A549 (cell line): ENCODE data around the gene PSMB10. TPM values are rescaled to one million over a fixed set of nuclear protein-coding genes. Genes with fewer than 3 reads are reported as not detected.
"Not testable (repeated sequence)": the region's sequence is repeated elsewhere in the genome, so short reads cannot be mapped to it uniquely, and the experiment has no call there.

Experiments
- ATAC-seq, 2 experiments: fragments of 200-7000 bp in 1 of 2; fragments of >200 bp in 1 of 2; cut with Nextera tagmentation in 1 of 2; cut with Tn5 transposase in 1 of 2; 3 replicates each; pipeline versions ENCODE4 v1.8.0 to v1.9.1; 2018 to 2020; ENCODE audit warnings: mild to moderate bottlenecking in 1 of 2, moderate library complexity in 1 of 2
- CTCF ChIA-PET: fragments of 300-600 bp; sonication (Branson Sonifier 250); formaldehyde crosslinking; extraction: SDS; loops from one replicate; lab custom pipeline; 2021; ENCODE audit warnings: antibody characterized with exemption, inconsistent platforms; lab: Yijun Ruan, JAX
- POLR2A ChIA-PET: fragments of 350-600 bp; formaldehyde crosslinking; extraction: SDS; loops from one replicate; lab custom pipeline; 2021; ENCODE audit warnings: antibody characterized with exemption, inconsistent platforms; lab: Yijun Ruan, JAX
- DNase-seq, 2 experiments: peaks; one replicate each; pipeline versions ENCODE4 v3.0.0 to v3.0.0-alpha.2; 2011 to 2016; ENCODE audit warnings: low read depth in 1 of 2, low spot score in 1 of 2
- FAIRE-seq: peaks from 2 replicates; lab custom pipeline; 2011; peaks lifted over from hg19 to GRCh38; lab: Jason Lieb, UNC
- H3K27ac ChIP-seq, 2 experiments: fragments of >200 bp; sonication (Bioruptor Twin); formaldehyde crosslinking; 3 replicates each; pipeline ENCODE4 v1.5.1; 2016 to 2017
- H3K4me1 ChIP-seq: fragments of >200 bp; sonication (Bioruptor Twin); formaldehyde crosslinking; 3 replicates; pipeline ENCODE4 v1.6.1; 2016
- H3K4me2 ChIP-seq: fragments of >200 bp; sonication (Bioruptor Twin); formaldehyde crosslinking; 3 replicates; pipeline ENCODE4 v1.6.1; 2016
- H3K4me3 ChIP-seq: fragments of >200 bp; sonication (Bioruptor Twin); formaldehyde crosslinking; 3 replicates; pipeline ENCODE4 v1.5.1; 2016
- H3K9me3 ChIP-seq: fragments of >200 bp; sonication (Bioruptor Twin); formaldehyde crosslinking; 3 replicates; pipeline ENCODE4 v1.6.1; 2016
- CBX8 ChIP-seq: fragments of 200-600 bp; sonication (generic); IDR thresholded peaks from 2 replicates; pipeline ENCODE4 v1.6.1; 2016
- CHD2 ChIP-seq: fragments of 150-350 bp; IDR thresholded peaks from 2 replicates; pipeline ENCODE4 v1.6.1; 2014; ENCODE audit warnings: low read length; ENCODE audit not compliant: partially characterized antibody
- GATA3 ChIP-seq: IDR thresholded peaks from 2 replicates; pipeline ENCODE4 v1.6.1; 2012; ENCODE audit warnings: borderline replicate concordance
- HOXB5 ChIP-seq: fragments of 250-450 bp; sonication (Bioruptor Pico); IDR thresholded peaks from 2 replicates; pipeline ENCODE4 v1.5.0; 2020; ENCODE audit warnings: mild to moderate bottlenecking, moderate library complexity
- JUNB ChIP-seq: fragments of >200 bp; sonication (Bioruptor Twin); formaldehyde crosslinking; IDR thresholded peaks from 2 replicates; pipeline ENCODE4 v1.6.1; 2016
- NFE2L2 ChIP-seq: fragments of 150-350 bp; conservative IDR thresholded peaks from 2 replicates; pipeline ENCODE4 v1.6.1; 2014; ENCODE audit warnings: low read length
- POLR2AphosphoS2 ChIP-seq: conservative IDR thresholded peaks from 2 replicates; pipeline ENCODE4 v1.6.1; 2012; ENCODE audit warnings: low read length, improper control_type of control experiment, inconsistent platforms
- RFX5 ChIP-seq: fragments of 450-650 bp; IDR thresholded peaks from 2 replicates; pipeline ENCODE4 v1.7.1; 2014; ENCODE audit warnings: antibody characterized with exemption, mild to moderate bottlenecking, moderate library complexity
- RNF2 ChIP-seq: fragments of 200-600 bp; sonication (generic); IDR thresholded peaks from 2 replicates; pipeline ENCODE4 v1.6.1; 2016; ENCODE audit warnings: low read depth, mild to moderate bottlenecking, antibody characterized with exemption, moderate library complexity, borderline replicate concordance
- TP53 ChIP-seq: fragments of 250-450 bp; sonication (Bioruptor Pico); IDR thresholded peaks from 2 replicates; pipeline ENCODE4 v1.5.0; 2021; ENCODE audit warnings: mild to moderate bottlenecking, moderate library complexity
- ZFP36 ChIP-seq: fragments of 450-650 bp; IDR thresholded peaks from 2 replicates; pipeline ENCODE4 v1.6.1; 2014; ENCODE audit warnings: borderline replicate concordance; ENCODE audit not compliant: partially characterized antibody
- ZSCAN20 ChIP-seq: fragments of 250-450 bp; sonication (Bioruptor Pico); IDR thresholded peaks from 2 replicates; pipeline ENCODE4 v1.8.0; 2022; ENCODE audit warnings: mild to moderate bottlenecking, moderate library complexity
- WGBS: methylation state at CpG from one replicate; pipeline ENCODE4 v1.1.6; 2017; ENCODE audit errors: missing lambda C conversion rate; 5-methylcytosine and 5-hydroxymethylcytosine counted together
- polyA plus RNA-seq, 4 experiments: library from polyadenylated mRNA; depleted of rRNA in 3 of 4; stranded (reverse); fragments of >200 nt; fragmentation: RNase III in 1 of 4; extraction: RNeasy Plus Mini Kit Qiagen cat#74134 plus additional on column Dnase treatment in 1 of 4; gene quantifications; 2 replicates in 3 of 4; 3 replicates in 1 of 4; pipeline ENCODE4 v1.2.3, GENCODE V29; 2011 to 2017
- TF ChIP-seq, protein P1 (sequence below): fragments of 200-600 bp; sonication (generic); IDR thresholded peaks from 2 replicates; pipeline ENCODE4 v1.6.1; 2016; ENCODE audit warnings: antibody characterized with exemption, mild to moderate bottlenecking, moderate library complexity
- TF ChIP-seq, protein P2 (sequence below): fragments of >200 bp; sonication (Bioruptor Twin); formaldehyde crosslinking; IDR thresholded peaks from 3 replicates; pipeline ENCODE4 v1.5.1; 2016
- TF ChIP-seq, protein P3 (sequence below): IDR thresholded peaks from 2 replicates; pipeline ENCODE4 v1.6.1; 2012
- TF ChIP-seq, protein P4 (sequence below): fragments of 250-450 bp; sonication (Bioruptor Pico); IDR thresholded peaks from 2 replicates; pipeline ENCODE4 v1.5.0; 2021; ENCODE audit warnings: mild to moderate bottlenecking, moderate library complexity, borderline replicate concordance
- TF ChIP-seq, protein P5 (sequence below): fragments of 150-350 bp; IDR thresholded peaks from 2 replicates; pipeline ENCODE4 v1.6.1; 2014; ENCODE audit warnings: low read depth, mild to moderate bottlenecking, low read length

The PSMB10 gene
- polyA plus RNA-seq, 2 of the 4 experiments (the other 2 are of a cell fraction) = 11.3 to 52.4 TPM

DNA sequence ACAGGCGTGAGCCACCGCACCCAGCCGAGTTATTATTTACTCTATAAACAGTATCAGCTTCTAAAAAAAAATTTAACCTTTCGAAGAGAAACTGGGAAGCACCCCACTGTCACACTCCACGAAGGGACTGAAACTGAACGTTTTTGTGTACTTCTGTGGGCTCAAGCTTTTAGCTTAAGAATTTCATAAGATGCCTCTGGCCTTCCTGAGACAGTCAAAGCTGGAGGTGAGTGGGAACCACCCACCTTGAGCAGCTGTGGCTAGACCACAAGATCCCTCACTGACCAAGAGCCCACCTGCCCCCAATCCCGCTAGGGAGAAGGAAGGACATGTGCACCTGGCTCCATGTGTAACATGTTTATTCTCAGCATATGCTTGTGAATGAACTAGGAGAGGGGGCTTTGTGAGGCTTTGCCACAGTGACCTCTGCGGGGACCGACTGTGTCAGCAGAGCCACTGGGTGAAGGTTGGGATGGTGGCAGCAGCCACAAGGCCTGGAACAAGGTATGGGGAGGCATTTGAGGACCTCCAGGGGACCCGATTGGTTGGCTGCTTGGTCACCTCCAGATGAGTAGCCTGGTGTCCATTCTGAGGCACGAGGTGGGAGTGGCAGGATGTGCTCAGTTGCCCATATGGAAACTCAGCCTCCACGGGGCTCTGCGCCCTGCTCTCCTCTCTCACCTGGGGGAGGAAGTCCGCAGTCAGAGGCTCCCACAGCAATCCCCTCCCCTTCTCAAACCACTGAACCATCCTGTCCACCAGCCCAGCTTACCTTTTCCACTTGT, 38.9 kb upstream of the PSMB10 start:
- no peak for ATAC-seq
- Histone ChIP-seq H3K27ac (no peak overlapping the region), H3K4me1 (no peaks in the 10 kb centered on the region), H3K4me2 (no peak overlapping the region), H3K9me3 (no peaks in the 10 kb centered on the region), H3K4me3 (no peak overlapping the region)
- no peak for FAIRE-seq
- DNase-seq = no peak
- TF ChIP-seq, protein P1, sequence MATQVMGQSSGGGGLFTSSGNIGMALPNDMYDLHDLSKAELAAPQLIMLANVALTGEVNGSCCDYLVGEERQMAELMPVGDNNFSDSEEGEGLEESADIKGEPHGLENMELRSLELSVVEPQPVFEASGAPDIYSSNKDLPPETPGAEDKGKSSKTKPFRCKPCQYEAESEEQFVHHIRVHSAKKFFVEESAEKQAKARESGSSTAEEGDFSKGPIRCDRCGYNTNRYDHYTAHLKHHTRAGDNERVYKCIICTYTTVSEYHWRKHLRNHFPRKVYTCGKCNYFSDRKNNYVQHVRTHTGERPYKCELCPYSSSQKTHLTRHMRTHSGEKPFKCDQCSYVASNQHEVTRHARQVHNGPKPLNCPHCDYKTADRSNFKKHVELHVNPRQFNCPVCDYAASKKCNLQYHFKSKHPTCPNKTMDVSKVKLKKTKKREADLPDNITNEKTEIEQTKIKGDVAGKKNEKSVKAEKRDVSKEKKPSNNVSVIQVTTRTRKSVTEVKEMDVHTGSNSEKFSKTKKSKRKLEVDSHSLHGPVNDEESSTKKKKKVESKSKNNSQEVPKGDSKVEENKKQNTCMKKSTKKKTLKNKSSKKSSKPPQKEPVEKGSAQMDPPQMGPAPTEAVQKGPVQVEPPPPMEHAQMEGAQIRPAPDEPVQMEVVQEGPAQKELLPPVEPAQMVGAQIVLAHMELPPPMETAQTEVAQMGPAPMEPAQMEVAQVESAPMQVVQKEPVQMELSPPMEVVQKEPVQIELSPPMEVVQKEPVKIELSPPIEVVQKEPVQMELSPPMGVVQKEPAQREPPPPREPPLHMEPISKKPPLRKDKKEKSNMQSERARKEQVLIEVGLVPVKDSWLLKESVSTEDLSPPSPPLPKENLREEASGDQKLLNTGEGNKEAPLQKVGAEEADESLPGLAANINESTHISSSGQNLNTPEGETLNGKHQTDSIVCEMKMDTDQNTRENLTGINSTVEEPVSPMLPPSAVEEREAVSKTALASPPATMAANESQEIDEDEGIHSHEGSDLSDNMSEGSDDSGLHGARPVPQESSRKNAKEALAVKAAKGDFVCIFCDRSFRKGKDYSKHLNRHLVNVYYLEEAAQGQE = no peak
- TF ChIP-seq NFE2L2 (no peak), RFX5 (no peak)
- 58% methylated on average over 14 of the region's 14 CpGs for WGBS
- CTCF ChIA-PET = no interaction called here
- POLR2A ChIA-PET = no interaction called here

DNA sequence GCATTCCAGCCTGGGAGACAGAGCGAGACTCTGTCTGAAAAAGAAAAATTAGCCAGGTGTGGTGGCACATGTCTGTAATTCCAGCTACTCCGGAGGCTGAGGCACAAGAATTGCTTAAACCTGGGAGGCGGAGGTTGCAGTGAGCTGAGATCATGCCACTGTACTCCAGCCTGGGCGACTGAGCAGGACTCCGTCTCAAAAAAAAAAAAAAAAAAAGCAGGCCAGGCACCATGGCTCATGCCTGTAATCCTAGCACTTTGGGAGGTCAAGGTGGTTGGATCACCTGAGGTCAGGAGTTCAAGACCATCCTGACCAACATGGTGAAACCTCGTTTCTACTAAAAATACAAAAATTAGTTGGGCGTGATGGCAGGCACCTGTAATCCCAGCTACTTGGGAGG, 35.6 kb upstream of the PSMB10 start:
- not testable (repeated sequence) for ATAC-seq, FAIRE-seq, H3K4me2 ChIP-seq, DNase-seq, H3K9me3 ChIP-seq, H3K4me1 ChIP-seq, H3K4me3 ChIP-seq, H3K27ac ChIP-seq
- WGBS = 83% methylated on average over 7 of the region's 7 CpGs
- ChIA-PET POLR2A (interaction anchor here (0.6 kb wide), 1 partner anchor 165 kb away, joined by 6 read pairs; no protein-coding TSS in a partner anchor), CTCF (interaction anchor here (1.4 kb wide), 1 partner anchor 10 kb away, joined by 5 read pairs; no protein-coding TSS in a partner anchor)

DNA sequence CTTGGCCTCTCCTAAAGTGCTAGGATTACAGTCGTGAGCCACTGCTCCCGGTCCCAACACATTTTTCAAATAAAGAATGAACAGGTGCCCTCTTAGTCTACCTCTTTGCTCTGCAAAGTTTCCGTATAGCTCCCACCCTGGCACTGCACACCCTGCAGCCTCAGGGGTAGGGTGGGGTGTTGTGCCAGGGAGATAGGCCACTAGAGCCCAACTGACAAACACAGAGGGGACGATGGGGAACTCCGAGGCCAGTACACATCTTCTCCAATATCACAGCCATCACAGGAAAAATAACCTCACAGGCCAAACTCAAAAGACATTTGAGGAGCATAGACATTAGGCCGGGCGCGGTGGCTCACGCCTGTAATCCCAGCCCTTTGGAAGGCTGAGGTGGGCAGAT, 34.5 kb upstream of the PSMB10 start:
- Histone ChIP-seq H3K27ac (no peak overlapping the region), H3K4me3 (no peak overlapping the region), H3K4me1 (peaks cover 19% of the 10 kb centered on the region), H3K9me3 (no peaks in the 10 kb centered on the region), H3K4me2 (no peak overlapping the region)
- DNase-seq (no peak), ATAC-seq (no peak), FAIRE-seq (no peak)
- POLR2A ChIA-PET = no interaction called here
- 96% methylated on average over 9 of the region's 9 CpGs for WGBS
- CTCF ChIA-PET = interaction anchor here (0.7 to 2.1 kb wide), 4 partner anchors 11 to 295 kb away, joined by 3 to 11 read pairs (median 4); no protein-coding TSS in a partner anchor
- TF ChIP-seq CBX8 = no peak
- TF ChIP-seq, protein P2, sequence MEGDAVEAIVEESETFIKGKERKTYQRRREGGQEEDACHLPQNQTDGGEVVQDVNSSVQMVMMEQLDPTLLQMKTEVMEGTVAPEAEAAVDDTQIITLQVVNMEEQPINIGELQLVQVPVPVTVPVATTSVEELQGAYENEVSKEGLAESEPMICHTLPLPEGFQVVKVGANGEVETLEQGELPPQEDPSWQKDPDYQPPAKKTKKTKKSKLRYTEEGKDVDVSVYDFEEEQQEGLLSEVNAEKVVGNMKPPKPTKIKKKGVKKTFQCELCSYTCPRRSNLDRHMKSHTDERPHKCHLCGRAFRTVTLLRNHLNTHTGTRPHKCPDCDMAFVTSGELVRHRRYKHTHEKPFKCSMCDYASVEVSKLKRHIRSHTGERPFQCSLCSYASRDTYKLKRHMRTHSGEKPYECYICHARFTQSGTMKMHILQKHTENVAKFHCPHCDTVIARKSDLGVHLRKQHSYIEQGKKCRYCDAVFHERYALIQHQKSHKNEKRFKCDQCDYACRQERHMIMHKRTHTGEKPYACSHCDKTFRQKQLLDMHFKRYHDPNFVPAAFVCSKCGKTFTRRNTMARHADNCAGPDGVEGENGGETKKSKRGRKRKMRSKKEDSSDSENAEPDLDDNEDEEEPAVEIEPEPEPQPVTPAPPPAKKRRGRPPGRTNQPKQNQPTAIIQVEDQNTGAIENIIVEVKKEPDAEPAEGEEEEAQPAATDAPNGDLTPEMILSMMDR = no peak
- TF ChIP-seq, protein P1 = no peak
- TF ChIP-seq HOXB5 (CRISPR knock-in tag) = no peak
- TF ChIP-seq CHD2 = no peak
- TF ChIP-seq, protein P3, sequence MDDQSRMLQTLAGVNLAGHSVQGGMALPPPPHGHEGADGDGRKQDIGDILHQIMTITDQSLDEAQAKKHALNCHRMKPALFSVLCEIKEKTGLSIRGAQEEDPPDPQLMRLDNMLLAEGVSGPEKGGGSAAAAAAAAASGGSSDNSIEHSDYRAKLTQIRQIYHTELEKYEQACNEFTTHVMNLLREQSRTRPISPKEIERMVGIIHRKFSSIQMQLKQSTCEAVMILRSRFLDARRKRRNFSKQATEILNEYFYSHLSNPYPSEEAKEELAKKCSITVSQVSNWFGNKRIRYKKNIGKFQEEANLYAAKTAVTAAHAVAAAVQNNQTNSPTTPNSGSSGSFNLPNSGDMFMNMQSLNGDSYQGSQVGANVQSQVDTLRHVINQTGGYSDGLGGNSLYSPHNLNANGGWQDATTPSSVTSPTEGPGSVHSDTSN = no peak
- no peak for TF ChIP-seq POLR2AphosphoS2
- TF ChIP-seq RNF2 = no peak
- TF ChIP-seq TP53 (CRISPR knock-in tag) = no peak
- TF ChIP-seq, protein P4, sequence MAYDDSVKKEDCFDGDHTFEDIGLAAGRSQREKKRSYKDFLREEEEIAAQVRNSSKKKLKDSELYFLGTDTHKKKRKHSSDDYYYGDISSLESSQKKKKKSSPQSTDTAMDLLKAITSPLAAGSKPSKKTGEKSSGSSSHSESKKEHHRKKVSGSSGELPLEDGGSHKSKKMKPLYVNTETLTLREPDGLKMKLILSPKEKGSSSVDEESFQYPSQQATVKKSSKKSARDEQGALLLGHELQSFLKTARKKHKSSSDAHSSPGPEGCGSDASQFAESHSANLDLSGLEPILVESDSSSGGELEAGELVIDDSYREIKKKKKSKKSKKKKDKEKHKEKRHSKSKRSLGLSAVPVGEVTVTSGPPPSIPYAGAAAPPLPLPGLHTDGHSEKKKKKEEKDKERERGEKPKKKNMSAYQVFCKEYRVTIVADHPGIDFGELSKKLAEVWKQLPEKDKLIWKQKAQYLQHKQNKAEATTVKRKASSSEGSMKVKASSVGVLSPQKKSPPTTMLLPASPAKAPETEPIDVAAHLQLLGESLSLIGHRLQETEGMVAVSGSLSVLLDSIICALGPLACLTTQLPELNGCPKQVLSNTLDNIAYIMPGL (CRISPR knock-in tag) = no peak
- TF ChIP-seq ZSCAN20 (CRISPR knock-in tag) = no peak
- TF ChIP-seq JUNB = no peak
- no peak for TF ChIP-seq ZFP36
- TF ChIP-seq GATA3 = no peak
- TF ChIP-seq, protein P5, sequence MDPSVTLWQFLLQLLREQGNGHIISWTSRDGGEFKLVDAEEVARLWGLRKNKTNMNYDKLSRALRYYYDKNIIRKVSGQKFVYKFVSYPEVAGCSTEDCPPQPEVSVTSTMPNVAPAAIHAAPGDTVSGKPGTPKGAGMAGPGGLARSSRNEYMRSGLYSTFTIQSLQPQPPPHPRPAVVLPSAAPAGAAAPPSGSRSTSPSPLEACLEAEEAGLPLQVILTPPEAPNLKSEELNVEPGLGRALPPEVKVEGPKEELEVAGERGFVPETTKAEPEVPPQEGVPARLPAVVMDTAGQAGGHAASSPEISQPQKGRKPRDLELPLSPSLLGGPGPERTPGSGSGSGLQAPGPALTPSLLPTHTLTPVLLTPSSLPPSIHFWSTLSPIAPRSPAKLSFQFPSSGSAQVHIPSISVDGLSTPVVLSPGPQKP = no peak
